ENCODE measurements around the gene IL36A. TPM values are rescaled to one million over a fixed set of nuclear protein-coding genes. Genes with fewer than 3 reads are reported as not detected.

Gene IL36A
- total RNA-seq: not detected in 2 replicates

GRCh38 chr2:113005030-113005509 is at the start of gene IL36A:
Gene IL36A (plus strand): TSS chr2:113005459. CDS start chr2:113005872, 413 bp downstream.
- DNase-seq: no peak

GRCh38 chr2:112957511-112957910 is 47.7 kb upstream of the IL36A start:
- no peak for DNase-seq

GRCh38 chr2:112958428-112959108 is 46.7 kb upstream of the IL36A start:
- DNase-seq: peak; percentile 77

- DNase-seq: peak; percentile 9
Observed at GRCh38 chr2:112959109-112959812, 46.0 kb upstream of the IL36A start.

GRCh38 chr2:112960230-112960825 is 44.9 kb upstream of the IL36A start:
- DNase-seq: no peak

GRCh38 chr2:112962308-112963175 is 42.7 kb upstream of the IL36A start:
- no peak for DNase-seq

- DNase-seq: no peak
Observed at GRCh38 chr2:112967023-112967422, 38.2 kb upstream of the IL36A start.

GRCh38 chr2:112972423-112973086 is 32.7 kb upstream of the IL36A start:
- DNase-seq: no peak

GRCh38 chr2:112973156-112973555 is 32.1 kb upstream of the IL36A start:
- no peak for DNase-seq

- no peak for DNase-seq
Observed at GRCh38 chr2:112977559-112978056, 27.7 kb upstream of the IL36A start, which contains the start of gene IL36G. Gene IL36G (plus strand): TSS chr2:112978006. CDS start chr2:112978639, 633 bp downstream.

- no peak for DNase-seq
Observed at GRCh38 chr2:112979731-112980130, 25.5 kb upstream of the IL36A start.

GRCh38 chr2:112980537-112980936 is 24.7 kb upstream of the IL36A start:
- DNase-seq: no peak

- DNase-seq: no peak
Observed at GRCh38 chr2:112985090-112985489, 20.2 kb upstream of the IL36A start.

GRCh38 chr2:112989611-112990010 is 15.6 kb upstream of the IL36A start:
- DNase-seq: no peak

GRCh38 chr2:112993831-112994230 is 11.4 kb upstream of the IL36A start:
- DNase-seq: no peak

- no peak for DNase-seq
Observed at GRCh38 chr2:112994648-112995047, 10.6 kb upstream of the IL36A start.

- no peak for DNase-seq
Observed at GRCh38 chr2:112995346-112995920, 9.8 kb upstream of the IL36A start.

- no peak for DNase-seq
Observed at GRCh38 chr2:112996635-112997034, 8.6 kb upstream of the IL36A start.

GRCh38 chr2:112997151-112997550 is 8.1 kb upstream of the IL36A start:
- DNase-seq: no peak

- DNase-seq: no peak
Observed at GRCh38 chr2:113000436-113000835, 4.8 kb upstream of the IL36A start.

- DNase-seq: no peak
Observed at GRCh38 chr2:113002677-113003076, 2.6 kb upstream of the IL36A start.

All from dermis blood vessel endothelial cell (primary cell).